ENCODE measurements around the gene HTR5A. TPM values are rescaled to one million over a fixed set of nuclear protein-coding genes. Genes with fewer than 3 reads are reported as not detected.

Gene HTR5A
- polyA plus RNA-seq, 1 of the 3 experiments (the other 2 are of a cell fraction), result not detected

GRCh38 chr7:155090684-155091083 lies 20.6 kb downstream of the HTR5A start (continued):
- TF ChIP-seq, protein P1, sequence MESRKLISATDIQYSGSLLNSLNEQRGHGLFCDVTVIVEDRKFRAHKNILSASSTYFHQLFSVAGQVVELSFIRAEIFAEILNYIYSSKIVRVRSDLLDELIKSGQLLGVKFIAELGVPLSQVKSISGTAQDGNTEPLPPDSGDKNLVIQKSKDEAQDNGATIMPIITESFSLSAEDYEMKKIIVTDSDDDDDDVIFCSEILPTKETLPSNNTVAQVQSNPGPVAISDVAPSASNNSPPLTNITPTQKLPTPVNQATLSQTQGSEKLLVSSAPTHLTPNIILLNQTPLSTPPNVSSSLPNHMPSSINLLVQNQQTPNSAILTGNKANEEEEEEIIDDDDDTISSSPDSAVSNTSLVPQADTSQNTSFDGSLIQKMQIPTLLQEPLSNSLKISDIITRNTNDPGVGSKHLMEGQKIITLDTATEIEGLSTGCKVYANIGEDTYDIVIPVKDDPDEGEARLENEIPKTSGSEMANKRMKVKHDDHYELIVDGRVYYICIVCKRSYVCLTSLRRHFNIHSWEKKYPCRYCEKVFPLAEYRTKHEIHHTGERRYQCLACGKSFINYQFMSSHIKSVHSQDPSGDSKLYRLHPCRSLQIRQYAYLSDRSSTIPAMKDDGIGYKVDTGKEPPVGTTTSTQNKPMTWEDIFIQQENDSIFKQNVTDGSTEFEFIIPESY (IDR thresholded peaks at IDR 0.05; ENCODE audit: borderline replicate concordance, low read depth), result no peak
- TF ChIP-seq GABPA (IDR thresholded peaks at IDR 0.05; ENCODE audit: low read depth), result no peak
- no peak for TF ChIP-seq USF1 (IDR thresholded peaks at IDR 0.05; ENCODE audit: borderline replicate concordance, low read depth)
- TF ChIP-seq SIN3A (IDR thresholded peaks at IDR 0.05; ENCODE audit: borderline replicate concordance, low read depth, low read length), result no peak
- no peak for TF ChIP-seq FOXM1 (IDR thresholded peaks at IDR 0.05; ENCODE audit: low read depth)
- TF ChIP-seq EP300 (IDR thresholded peaks at IDR 0.05; ENCODE audit: borderline replicate concordance in 1 of 2, low read depth in 1 of 2, low read length in 1 of 2), result no peak
- TF ChIP-seq, protein P2, sequence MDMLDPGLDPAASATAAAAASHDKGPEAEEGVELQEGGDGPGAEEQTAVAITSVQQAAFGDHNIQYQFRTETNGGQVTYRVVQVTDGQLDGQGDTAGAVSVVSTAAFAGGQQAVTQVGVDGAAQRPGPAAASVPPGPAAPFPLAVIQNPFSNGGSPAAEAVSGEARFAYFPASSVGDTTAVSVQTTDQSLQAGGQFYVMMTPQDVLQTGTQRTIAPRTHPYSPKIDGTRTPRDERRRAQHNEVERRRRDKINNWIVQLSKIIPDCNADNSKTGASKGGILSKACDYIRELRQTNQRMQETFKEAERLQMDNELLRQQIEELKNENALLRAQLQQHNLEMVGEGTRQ (IDR thresholded peaks at IDR 0.05; ENCODE audit: borderline replicate concordance, low read depth, low read length), result no peak

DNA sequence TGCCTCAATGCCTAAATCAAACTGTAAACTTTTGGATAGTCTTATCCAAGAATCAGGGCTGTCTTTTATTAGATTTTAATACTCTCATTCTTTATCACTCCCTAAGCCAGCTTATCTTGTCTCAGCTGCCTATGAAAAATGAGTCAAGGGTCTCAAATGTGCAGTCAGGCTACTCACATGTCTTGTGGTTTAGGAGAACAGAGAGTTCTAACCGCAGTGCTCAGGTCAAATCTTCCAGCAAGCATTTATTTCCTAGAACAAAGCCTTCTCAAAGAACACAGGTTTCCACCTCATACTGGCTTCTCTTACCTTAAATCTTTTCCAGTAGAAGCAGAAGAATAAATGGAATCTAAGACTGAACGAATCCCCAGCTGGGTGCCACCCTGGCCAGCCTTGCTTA lies 23.5 kb downstream of the HTR5A start:
- no peak overlapping the region for H3K4me2 ChIP-seq
- H3K9ac ChIP-seq, result no peak overlapping the region
- no peak for DNase-seq
- no peak for TF ChIP-seq FOXJ3 (CRISPR knock-in tag; IDR thresholded peaks at IDR 0.05)
- POLR2A ChIA-PET, result no interaction called here
- no peak overlapping the region for H2AFZ ChIP-seq (ENCODE audit: low read depth)
- H3K27ac ChIP-seq (ENCODE audit: low read depth in 2 of 2, low read length in 1 of 2), result no peak overlapping the region
- CTCF ChIA-PET, result interaction anchor here (1.1 to 3.1 kb wide), 4 partner anchors 13 to 252 kb away, joined by 3 to 11 read pairs (median 4); no protein-coding TSS in a partner anchor
- no peaks in the 10 kb centered on the region for H4K20me1 ChIP-seq (ENCODE audit: insufficient read depth)
- no peaks in the 10 kb centered on the region for H3K79me2 ChIP-seq (ENCODE audit: insufficient read depth)
- no peaks in the 10 kb centered on the region for H3K9me3 ChIP-seq
- no peaks in the 10 kb centered on the region for H3K36me3 ChIP-seq (replicated peaks in 1 of 2; ENCODE audit: control insufficient read depth in 1 of 2, insufficient read depth in 2 of 2, low read length in 1 of 2)
- H3K4me3 ChIP-seq (ENCODE audit: low read depth in 2 of 2, low read length in 1 of 2), result no peak overlapping the region
- peaks cover under 1% of the 10 kb centered on the region; the same call in 1 of the 2 replicates for H3K27me3 ChIP-seq (ENCODE audit: insufficient read depth)
- H3F3A ChIP-seq (replicated peaks; ENCODE audit: insufficient read depth), result no peaks in the 10 kb centered on the region
- WGBS (ENCODE audit: low lambda C conversion rate), result 2% methylated on average over 2 of the region's 2 CpGs
- H3K9me2 ChIP-seq, result no peaks in the 10 kb centered on the region
- H3K4me1 ChIP-seq (ENCODE audit: control insufficient read depth in 1 of 2, insufficient read depth in 2 of 2, low read depth in 1 of 2, low read length in 1 of 2), result no peaks in the 10 kb centered on the region

DNA sequence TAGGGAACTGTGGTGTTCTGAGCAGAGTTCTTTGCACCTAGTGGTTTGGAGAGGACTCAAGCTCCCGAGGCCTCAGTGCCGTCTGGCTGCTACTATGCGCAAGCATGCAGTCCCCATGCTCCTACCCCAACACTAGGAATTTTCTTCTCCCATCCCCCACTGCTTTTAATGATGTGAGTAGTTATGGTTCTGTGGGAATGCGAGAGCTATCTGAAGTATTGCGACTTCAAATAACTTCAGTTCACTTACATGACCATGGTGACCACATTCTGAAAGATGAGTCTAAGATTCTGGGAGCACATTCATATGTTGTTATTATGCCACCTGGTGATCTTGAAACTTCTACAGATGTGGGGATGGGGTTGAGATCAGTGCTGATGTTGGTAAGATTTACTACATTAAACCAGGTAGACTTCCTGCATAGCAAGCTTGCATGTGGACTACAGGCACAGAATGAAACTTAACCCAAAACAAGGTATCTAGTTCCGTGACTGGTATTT lies 24.6 kb downstream of the HTR5A start:
- 30% methylated on average over 6 of the region's 6 CpGs for WGBS (ENCODE audit: low lambda C conversion rate)
- Histone ChIP-seq H3K4me1 (ENCODE audit: control insufficient read depth in 1 of 2, insufficient read depth in 2 of 2, low read depth in 1 of 2, low read length in 1 of 2) (no peaks in the 10 kb centered on the region), H3K79me2 (ENCODE audit: insufficient read depth) (no peaks in the 10 kb centered on the region), H3K4me3 (ENCODE audit: low read depth in 2 of 2, low read length in 1 of 2) (no peak overlapping the region), H3F3A (replicated peaks; ENCODE audit: insufficient read depth) (no peaks in the 10 kb centered on the region), H3K9me2 (no peaks in the 10 kb centered on the region), H3K4me2 (no peak overlapping the region), H3K36me3 (replicated peaks in 1 of 2; ENCODE audit: control insufficient read depth in 1 of 2, insufficient read depth in 2 of 2, low read length in 1 of 2) (no peaks in the 10 kb centered on the region), H4K20me1 (ENCODE audit: insufficient read depth) (no peaks in the 10 kb centered on the region), H3K27me3 (ENCODE audit: insufficient read depth) (no peaks in the 10 kb centered on the region; the same call in 1 of the 2 replicates), H3K9ac (no peak overlapping the region), H3K27ac (ENCODE audit: low read depth in 2 of 2, low read length in 1 of 2) (no peak overlapping the region), H3K9me3 (no peaks in the 10 kb centered on the region), H2AFZ (ENCODE audit: low read depth) (no peak overlapping the region)
- ChIA-PET CTCF (interaction anchor here (1.2 kb wide), 1 partner anchor 14 kb away, joined by 4 read pairs; no protein-coding TSS in a partner anchor), POLR2A (no interaction called here)
- DNase-seq, result no peak
- no peak for TF ChIP-seq EP300 (IDR thresholded peaks at IDR 0.05; ENCODE audit: borderline replicate concordance in 1 of 2, low read depth in 1 of 2, low read length in 1 of 2)
- no peak for TF ChIP-seq TEAD4 (IDR thresholded peaks at IDR 0.05; ENCODE audit: borderline replicate concordance, insufficient read depth)
- TF ChIP-seq MXI1 (IDR thresholded peaks at IDR 0.05; ENCODE audit: low read depth, low read length), result no peak
- TF ChIP-seq GABPA (IDR thresholded peaks at IDR 0.05; ENCODE audit: low read depth), result no peak
- no peak for TF ChIP-seq RAD21 (IDR thresholded peaks at IDR 0.05; ENCODE audit: low read length)
- no peak for TF ChIP-seq POLR2AphosphoS5 (IDR thresholded peaks at IDR 0.05; ENCODE audit: low read depth, low read length)
- TF ChIP-seq USF1 (IDR thresholded peaks at IDR 0.05; ENCODE audit: borderline replicate concordance, low read depth), result no peak
- TF ChIP-seq TAF1 (IDR thresholded peaks at IDR 0.05; ENCODE audit: borderline replicate concordance, low read depth, low read length), result no peak
- no peak for TF ChIP-seq IRF3 (IDR thresholded peaks at IDR 0.05; ENCODE audit: low read depth, low read length)
- TF ChIP-seq RXRA (IDR thresholded peaks at IDR 0.05; ENCODE audit: borderline replicate concordance, low read depth), result no peak
- TF ChIP-seq GATA2 (CRISPR knock-in tag; IDR thresholded peaks at IDR 0.05), result no peak

Measured in SK-N-SH (cell line).